Transverse colon (tissue), 4 donors: ENCODE data around the gene GEN1. TPM values are rescaled to one million over a fixed set of nuclear protein-coding genes. Genes with fewer than 3 reads are reported as not detected.

Source experiments
- DNase-seq: peaks from one replicate; pipeline ENCODE4 v3.0.0-alpha.2; 2019
- H3K27ac ChIP-seq, 4 donors: fragments of 200-600 bp; sonication (generic); 2 replicates each; pipeline ENCODE4 v1.5.1; 2016 to 2018; ENCODE audit warnings: inconsistent platforms in 4 of 4
- H3K27me3 ChIP-seq: fragments of 200-600 bp; sonication (generic); 2 replicates; pipeline ENCODE4 v1.5.1; 2017; ENCODE audit warnings: inconsistent platforms
- H3K36me3 ChIP-seq, 4 donors: fragments of 200-600 bp; sonication (generic); 2 replicates each; pipeline ENCODE4 v1.5.1; 2017 to 2019; ENCODE audit warnings: inconsistent platforms in 4 of 4
- H3K4me1 ChIP-seq, 4 donors: fragments of 200-600 bp; sonication (generic); 2 replicates each; pipeline ENCODE4 v1.5.1; 2017 to 2020; ENCODE audit warnings: inconsistent platforms in 4 of 4
- H3K4me3 ChIP-seq, 4 donors: fragments of 200-600 bp; sonication (generic); 1 replicate in 1 of 4; 2 replicates in 3 of 4; pipeline versions ENCODE4 v1.5.1 to v1.6.1; 2017 to 2019; ENCODE audit warnings: inconsistent platforms in 4 of 4
- H3K9me3 ChIP-seq, 2 donors: fragments of 200-600 bp; sonication (generic); 2 replicates each; pipeline ENCODE4 v1.5.1; 2017 to 2019; ENCODE audit warnings: inconsistent platforms in 2 of 2
- CTCF ChIP-seq, 5 experiments: fragments of 200-600 bp in 3 of 5; fragments of 450-650 bp in 2 of 5; sonication (generic) in 3 of 5; IDR thresholded peaks; 1 replicate in 2 of 5; 2 replicates in 3 of 5; pipeline ENCODE4 v1.5.1; 2016 to 2017; ENCODE audit warnings: antibody characterized with exemption in 5 of 5, inconsistent platforms in 3 of 5, mild to moderate bottlenecking in 2 of 5, moderate library complexity in 1 of 5
- EP300 ChIP-seq: sonication (generic); formaldehyde crosslinking; IDR thresholded peaks from one replicate; pipeline ENCODE4 v1.6.1; 2017; ENCODE audit warnings: antibody characterized with exemption, low read depth
- POLR2A ChIP-seq: fragments of 450-650 bp; IDR thresholded peaks from one replicate; pipeline ENCODE4 v1.6.1; 2016; ENCODE audit warnings: antibody characterized with exemption, mild to moderate bottlenecking, moderate library complexity
- POLR2AphosphoS5 ChIP-seq, 3 donors: sonication (generic); formaldehyde crosslinking; IDR thresholded peaks; one replicate each; pipeline ENCODE4 v1.6.1; 2016; ENCODE audit warnings: antibody characterized with exemption in 3 of 3
- WGBS, 2 donors: methylation state at CpG; one replicate each; pipeline ENCODE4 v1.1.5; 2018; ENCODE audit warnings: low coverage in 1 of 2; 5-methylcytosine and 5-hydroxymethylcytosine counted together
- in situ Hi-C, 4 donors: fragments of 200-750 bp; cut with MboI; loops; one replicate each; pipeline versions ENCODE4 v1.15.0 to v1.15.1; 2017; ENCODE audit warnings: low sequenced_read_pairs in 3 of 4, low pct_ligation_motif_present in 1 of 4, low pct_unique_long_range_greater_than_20kb in 1 of 4
- intact Hi-C: fragments of 100-400 bp; cut with DNase I; formaldehyde crosslinking; loops from one replicate; pipeline ENCODE4 v1.15.1; 2023; ENCODE audit warnings: low total_unique reads
- total RNA-seq, 4 donors: library from RNA; depleted of rRNA; stranded (reverse); fragments of >200 nt; gene quantifications; one replicate each; pipeline ENCODE4 v1.1.0, GENCODE V29; 2016

The GEN1 gene
- total RNA-seq, 4 donors from 2014 or later, result 36.4 to 110 (median 63.7) TPM

DNA sequence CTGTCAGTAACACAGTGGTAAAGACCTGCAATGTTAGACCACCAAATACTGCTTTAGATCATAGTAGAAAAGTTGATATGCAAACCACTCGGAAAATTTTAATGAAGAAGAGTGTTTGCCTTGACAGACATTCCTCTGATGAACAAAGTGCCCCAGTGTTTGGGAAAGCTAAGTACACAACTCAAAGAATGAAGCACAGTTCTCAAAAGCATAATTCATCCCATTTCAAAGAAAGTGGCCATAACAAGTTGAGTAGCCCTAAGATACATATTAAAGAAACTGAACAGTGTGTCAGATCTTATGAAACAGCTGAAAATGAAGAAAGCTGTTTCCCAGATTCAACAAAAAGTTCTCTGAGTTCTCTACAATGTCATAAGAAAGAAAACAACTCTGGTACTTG, 27.5 kb downstream of the GEN1 start:
- Histone ChIP-seq H3K27me3 (no peaks in the 10 kb centered on the region), H3K4me3 (no peak overlapping the region), H3K4me1 (no peaks in the 10 kb centered on the region), H3K27ac (no peak overlapping the region), H3K9me3 (no peaks in the 10 kb centered on the region), H3K36me3 (peaks cover 0 to 11% (median 5%) of the 10 kb centered on the region in 4 donors)
- WGBS, 2 donors, result 80 to 92% methylated on average over 1 of the region's 1 CpG
- no peak for DNase-seq
- TF ChIP-seq CTCF (IDR thresholded peaks at IDR 0.05), result no peak
- TF ChIP-seq POLR2AphosphoS5 (IDR thresholded peaks at IDR 0.05), result no peak
- TF ChIP-seq POLR2A, result no peak
- TF ChIP-seq EP300, result no peak
- intact Hi-C loops, result no loop called here
- in situ Hi-C loops, result no loop called here

GRCh38 chr2:17786727-17787126, 32.8 kb downstream of the GEN1 start:
- DNase-seq, result no peak
- Histone ChIP-seq H3K9me3 (no peaks in the 10 kb centered on the region), H3K27me3 (no peaks in the 10 kb centered on the region), H3K27ac (no peak overlapping the region), H3K4me1 (peaks cover 0 to 4% (median 0%) of the 10 kb centered on the region in 4 donors), H3K36me3 (peaks cover 0 to 2% (median 0%) of the 10 kb centered on the region in 4 donors), H3K4me3 (no peak overlapping the region)
- intact Hi-C loops (no loop called here), in situ Hi-C loops (no loop called here)
- WGBS, 2 donors, result 67 to 85% methylated on average over 1 to 3 of the region's 3 CpGs
- TF ChIP-seq POLR2AphosphoS5 (IDR thresholded peaks at IDR 0.05) (no peak), CTCF (IDR thresholded peaks at IDR 0.05) (no peak), POLR2A (no peak), EP300 (no peak)

DNA sequence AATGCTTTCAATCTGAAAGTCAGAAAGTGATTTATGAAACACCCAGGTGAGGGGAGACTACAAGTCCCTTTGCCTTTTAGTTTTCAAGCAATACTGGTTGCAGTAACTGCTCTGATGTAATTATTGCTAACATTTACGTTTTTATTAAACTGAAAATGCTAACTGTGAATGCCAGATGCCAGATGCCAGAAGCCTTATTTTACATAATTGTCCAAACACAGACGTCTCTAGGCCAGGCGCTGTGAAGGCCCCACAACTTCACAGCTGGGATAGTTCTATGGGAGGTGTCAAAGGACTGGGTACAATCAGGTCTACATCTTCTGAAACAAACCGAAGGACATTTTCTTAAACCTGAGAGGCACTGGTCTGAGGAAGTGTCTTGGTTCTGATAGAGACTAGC, 34.8 kb downstream of the GEN1 start:
- TF ChIP-seq CTCF (IDR thresholded peaks at IDR 0.05), result no peak
- TF ChIP-seq POLR2AphosphoS5 (IDR thresholded peaks at IDR 0.05), result no peak
- TF ChIP-seq POLR2A, result no peak
- TF ChIP-seq EP300, result no peak
- Histone ChIP-seq H3K4me3 (no peak overlapping the region), H3K27me3 (no peaks in the 10 kb centered on the region), H3K9me3 (no peaks in the 10 kb centered on the region), H3K36me3 (no peaks in the 10 kb centered on the region), H3K4me1 (peaks cover 0 to 17% (median 7%) of the 10 kb centered on the region in 4 donors), H3K27ac (no peak overlapping the region)
- 57 to 72% methylated on average over 1 to 4 of the region's 4 CpGs for WGBS, 2 donors
- intact Hi-C loops (no loop called here), in situ Hi-C loops (no loop called here)
- no peak for DNase-seq

GRCh38 chr2:17790536-17790935, 36.6 kb downstream of the GEN1 start:
- no peak for DNase-seq
- Histone ChIP-seq H3K36me3 (no peaks in the 10 kb centered on the region), H3K27ac (no peak overlapping the region), H3K9me3 (no peaks in the 10 kb centered on the region), H3K27me3 (no peaks in the 10 kb centered on the region), H3K4me3 (no peak overlapping the region), H3K4me1 (peaks cover 0 to 20% (median 9%) of the 10 kb centered on the region in 4 donors)
- TF ChIP-seq EP300, result no peak
- no peak for TF ChIP-seq POLR2AphosphoS5 (IDR thresholded peaks at IDR 0.05)
- TF ChIP-seq CTCF (IDR thresholded peaks at IDR 0.05), result no peak
- TF ChIP-seq POLR2A, result no peak
- in situ Hi-C loops (no loop called here), intact Hi-C loops (no loop called here)
- WGBS, 2 donors, result 29 to 33% methylated on average over 1 of the region's 1 CpG
